NCI-H1694 (cell line): ENCODE data around the gene HAP1.
"Not testable (repeated sequence)": the region's sequence is repeated elsewhere in the genome, so short reads cannot be mapped to it uniquely, and the experiment has no call there.

Experiments used
- DNase-seq: peaks from one replicate; lab custom pipeline; 2025; lab: John Stamatoyannopoulos, UW

Gene HAP1

GRCh38 chr17:41724476-41725050, 9.9 kb downstream of the HAP1 start:
- DNase-seq, result no peak

GRCh38 chr17:41723801-41724475, 10.5 kb downstream of the HAP1 start:
- DNase-seq, result no peak

DNA sequence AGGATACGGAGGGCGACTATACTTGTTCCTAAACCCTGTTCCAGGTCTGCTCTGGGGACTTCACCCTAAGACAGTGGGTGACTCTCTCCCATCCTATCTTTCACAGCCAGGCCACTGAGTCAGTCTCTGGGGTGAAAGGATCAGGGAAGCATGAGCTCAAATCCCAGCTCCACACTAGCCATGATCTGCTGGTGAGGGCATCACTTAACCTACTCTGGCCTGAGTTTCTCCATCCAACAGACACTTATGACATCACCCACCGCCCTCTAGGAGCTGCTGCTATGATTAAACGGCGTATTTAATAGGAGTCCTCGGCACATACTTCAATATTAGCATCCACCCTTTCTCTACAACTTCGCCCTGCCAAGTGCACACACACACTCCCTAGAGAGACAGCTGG, 12.2 kb downstream of the HAP1 start:
- DNase-seq, result no peak

GRCh38 chr17:41718287-41718645, 16.2 kb downstream of the HAP1 start:
- DNase-seq, result no peak

DNA sequence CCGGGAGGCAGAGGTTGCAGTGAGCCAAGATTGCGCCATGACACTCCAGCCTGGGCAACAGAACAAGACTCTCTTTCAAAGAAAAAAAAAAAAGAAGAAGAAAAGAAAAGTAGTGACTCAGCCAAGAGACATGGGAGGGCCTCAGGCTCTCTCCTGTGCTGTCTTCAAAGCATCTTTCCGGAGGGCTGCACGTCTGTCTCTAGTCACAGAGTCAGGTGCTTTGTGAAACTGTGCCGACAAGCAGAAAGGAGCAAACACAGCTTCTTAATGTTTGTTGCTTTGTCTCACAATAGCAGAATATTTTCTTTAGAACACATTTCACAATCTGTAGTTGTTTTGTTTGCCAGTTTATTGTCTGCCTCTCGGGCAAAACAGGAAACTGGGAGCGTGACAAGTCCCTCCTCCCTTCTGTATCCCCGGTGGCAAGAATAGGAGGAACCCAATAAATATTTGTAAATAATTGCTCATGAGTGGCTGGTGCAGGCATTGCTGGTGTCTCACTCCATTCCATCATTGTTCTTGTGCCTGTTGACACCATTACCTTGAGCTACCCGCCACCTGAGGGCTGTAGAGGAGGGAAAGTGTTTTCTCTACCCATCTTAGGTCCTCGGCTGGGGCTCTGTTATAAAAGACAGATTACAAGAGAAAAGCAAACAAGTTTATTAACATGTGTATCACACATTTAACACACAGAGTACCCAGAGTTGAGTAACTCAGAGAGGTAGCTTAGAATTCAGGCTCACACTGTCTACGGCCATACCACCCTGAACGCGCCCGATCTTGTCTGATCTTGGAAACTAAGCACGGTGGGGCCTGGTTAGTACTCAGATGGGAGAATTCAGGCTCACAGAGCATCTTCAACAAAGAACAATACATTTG, 16.8 kb downstream of the HAP1 start:
- no peak for DNase-seq

DNA sequence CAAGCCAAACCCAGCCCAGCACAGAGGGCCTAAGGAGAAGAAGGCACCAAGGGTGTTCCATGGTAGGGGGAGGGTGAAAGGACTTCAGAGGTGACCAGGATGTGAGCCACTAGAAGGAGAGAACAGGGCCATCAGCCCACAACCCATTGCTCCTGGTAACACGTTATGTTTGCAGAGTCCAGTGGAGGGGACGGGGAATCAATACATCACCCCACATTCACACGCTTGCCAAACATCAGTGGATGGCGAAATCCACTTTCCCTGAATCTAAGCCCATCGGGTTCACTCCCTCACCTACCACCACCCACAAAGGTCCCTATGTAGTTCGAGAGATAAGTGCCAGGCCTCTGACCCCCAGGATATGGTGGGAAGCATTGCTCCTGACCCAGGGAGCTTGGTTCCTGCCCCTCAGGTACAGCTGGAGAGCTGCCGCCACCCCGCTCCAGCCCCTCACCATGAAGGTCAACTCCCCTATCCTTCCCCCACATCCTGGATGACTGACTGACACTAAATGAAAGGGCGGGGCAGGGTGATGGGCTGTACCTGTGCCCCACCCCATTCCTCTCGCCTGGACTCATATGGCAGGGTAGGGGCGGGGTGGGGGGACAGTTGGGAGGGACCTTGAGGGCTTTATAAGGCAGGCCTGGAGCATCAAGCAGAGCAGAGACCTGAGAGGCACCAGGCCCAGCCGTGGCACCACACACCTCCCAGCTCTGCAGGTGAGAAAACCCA, 22.6 kb downstream of the HAP1 start, which contains the start of gene GAST:
Gene GAST, plus strand, starts transcription at position 663 of the 732 bp plus-strand sequence. CDS start 3,106 bp downstream, outside the sequence.
- no peak for DNase-seq

- DNase-seq, result no peak
Observed at GRCh38 chr17:41710472-41711090, 23.9 kb downstream of the HAP1 start.

DNA sequence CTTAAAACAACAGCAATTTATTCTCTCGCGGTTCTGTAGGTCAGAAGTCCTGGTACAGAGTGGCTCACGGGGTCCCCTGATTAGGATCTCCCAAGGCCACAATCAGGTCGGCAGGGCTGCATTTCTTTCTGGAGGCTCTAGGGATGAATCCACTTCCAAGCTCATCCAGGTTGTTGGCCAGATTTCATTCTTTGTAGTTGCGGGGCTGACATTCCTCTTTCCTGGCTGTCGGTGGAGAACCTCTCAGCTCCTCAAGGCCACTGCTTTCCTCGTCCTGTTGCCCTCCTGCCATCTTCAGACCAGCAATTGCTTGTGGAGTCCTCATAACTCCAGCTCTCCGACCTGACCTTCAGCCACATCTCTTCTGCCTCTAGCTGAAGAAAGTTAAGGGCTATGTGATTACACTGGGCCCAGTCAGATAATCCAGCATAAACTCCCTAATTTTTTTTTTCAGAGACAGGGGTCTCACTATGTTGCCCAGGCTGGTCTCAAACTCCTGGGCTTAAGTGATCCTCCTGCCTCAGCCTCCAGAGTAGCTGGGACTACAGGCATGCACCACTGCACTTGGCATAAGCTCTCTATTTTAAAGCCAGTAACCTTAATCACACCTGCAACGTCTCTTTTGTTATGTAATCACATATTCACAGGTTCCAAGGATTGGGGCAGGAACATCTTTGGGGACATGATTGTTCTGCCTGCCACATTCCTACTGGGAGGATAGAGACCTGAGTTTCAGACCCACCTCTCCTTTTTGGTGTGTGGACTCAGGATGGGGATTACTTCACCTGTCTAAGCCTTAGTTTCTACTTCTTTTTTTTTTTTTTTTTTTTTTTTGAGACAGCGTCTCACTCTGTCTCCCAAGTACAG, 26.4 kb downstream of the HAP1 start:
- DNase-seq, result no peak

DNA sequence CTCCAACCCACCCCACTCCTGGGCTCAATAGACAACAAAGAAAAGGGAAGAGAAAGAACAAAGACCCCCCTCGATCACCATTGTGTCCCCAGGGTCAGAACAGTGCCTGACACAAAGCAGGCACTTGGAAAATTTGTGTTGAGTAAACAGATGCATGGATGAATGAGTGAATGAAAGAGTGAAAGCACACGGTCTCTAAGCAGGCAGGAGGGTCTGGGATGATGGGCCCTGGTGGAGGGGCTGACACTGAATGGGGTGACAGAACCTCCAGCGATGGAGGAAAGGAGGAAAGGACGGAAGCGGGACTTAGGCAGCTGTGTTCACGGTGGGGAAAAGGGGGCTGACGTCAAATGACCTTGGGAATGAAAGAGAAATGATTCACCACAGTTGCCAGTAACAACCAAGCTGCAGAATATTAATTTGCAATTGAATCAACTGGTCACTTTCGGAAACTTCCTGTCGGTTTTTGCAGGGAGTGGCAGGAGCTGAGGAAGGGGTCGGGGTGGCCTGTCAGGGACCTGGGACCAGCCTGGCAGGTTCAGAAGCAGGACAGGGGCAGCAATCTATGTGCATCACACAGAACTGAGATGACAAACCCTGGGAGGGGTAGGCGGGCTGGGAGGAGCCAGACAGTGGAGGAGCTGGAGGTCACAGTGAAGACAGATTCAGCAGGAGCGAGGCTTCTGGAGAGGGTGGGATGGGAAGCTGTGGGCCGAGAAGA, 29.0 kb downstream of the HAP1 start:
- no peak for DNase-seq

DNA sequence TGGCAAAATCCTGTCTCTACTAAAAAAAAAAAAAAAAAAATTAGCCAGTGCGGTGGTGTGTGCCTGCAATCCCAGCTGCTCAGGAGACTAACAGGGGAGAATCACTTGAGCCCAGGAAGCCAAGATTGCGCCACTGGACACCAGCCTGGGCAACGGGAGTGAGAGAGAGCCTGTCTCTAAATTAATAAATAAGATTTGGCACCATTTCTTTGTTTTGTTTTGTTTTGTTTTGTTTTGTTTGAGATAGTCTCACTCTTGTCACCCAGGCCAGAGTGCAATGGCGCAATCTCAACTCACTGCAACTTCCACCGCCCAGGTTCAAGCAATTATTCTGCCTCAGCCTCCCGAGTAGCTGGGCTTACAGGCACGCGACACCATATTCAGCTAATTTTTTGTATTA, 31.7 kb downstream of the HAP1 start:
- DNase-seq, result no peak

DNA sequence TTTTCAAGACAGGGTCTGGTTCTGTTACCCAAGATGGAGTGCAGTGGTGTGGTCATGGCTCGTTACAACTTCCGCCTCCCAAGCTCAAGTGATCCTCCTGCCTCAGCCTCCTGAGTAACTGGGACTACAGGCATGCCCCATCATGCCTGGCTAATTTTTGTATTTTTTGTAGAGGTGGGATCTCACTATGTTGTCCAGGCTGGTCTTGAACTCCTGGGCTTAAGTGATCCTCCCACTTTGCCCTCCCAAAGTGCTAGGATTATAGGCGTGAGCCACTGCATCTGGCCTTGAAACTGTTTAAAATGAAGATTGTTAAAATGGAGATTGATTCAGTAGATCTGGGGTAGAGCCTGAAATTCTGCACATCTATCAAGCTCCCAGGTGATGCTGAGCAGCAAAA, 33.6 kb downstream of the HAP1 start:
- not testable (repeated sequence) for DNase-seq

DNA sequence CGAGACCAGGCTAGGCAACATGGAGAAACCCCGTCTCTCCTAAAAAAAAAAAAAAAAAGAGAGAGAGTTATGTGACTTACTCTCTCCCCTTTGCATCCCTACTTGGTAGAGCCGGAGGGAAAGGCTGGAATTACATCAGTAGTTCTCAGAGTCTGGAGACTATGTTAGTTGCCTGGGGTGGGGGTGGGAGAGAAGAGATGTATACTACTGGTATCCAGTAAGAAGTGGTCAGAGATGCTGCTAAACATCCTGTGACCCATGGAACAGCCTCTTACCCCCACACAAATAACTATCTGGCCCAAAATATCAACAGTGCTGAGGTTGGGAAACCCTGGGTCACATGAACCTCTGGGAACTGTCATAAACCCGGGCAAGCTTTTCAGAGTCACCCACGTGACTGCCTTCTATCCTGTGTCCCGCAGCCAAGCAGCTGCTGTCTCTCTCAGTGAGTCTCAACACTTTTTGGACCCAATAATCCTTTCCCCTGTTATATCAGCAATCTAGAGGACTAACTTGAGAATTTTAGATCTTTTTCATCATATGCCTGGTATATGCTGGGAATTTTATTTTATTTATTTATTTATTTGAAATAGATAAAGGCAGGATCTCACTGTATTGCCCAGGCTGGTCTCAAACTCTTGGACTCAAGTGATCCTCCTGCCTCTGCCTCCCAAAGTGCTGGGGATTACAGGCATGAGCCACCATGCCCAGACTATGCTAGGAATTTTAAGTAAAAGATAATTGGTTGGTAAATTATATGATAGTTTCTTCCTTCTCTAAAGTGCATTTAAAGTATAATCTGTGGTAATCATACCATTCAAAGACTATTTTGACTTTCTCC, 37.1 kb downstream of the HAP1 start:
- peak; percentile 16 for DNase-seq

DNA sequence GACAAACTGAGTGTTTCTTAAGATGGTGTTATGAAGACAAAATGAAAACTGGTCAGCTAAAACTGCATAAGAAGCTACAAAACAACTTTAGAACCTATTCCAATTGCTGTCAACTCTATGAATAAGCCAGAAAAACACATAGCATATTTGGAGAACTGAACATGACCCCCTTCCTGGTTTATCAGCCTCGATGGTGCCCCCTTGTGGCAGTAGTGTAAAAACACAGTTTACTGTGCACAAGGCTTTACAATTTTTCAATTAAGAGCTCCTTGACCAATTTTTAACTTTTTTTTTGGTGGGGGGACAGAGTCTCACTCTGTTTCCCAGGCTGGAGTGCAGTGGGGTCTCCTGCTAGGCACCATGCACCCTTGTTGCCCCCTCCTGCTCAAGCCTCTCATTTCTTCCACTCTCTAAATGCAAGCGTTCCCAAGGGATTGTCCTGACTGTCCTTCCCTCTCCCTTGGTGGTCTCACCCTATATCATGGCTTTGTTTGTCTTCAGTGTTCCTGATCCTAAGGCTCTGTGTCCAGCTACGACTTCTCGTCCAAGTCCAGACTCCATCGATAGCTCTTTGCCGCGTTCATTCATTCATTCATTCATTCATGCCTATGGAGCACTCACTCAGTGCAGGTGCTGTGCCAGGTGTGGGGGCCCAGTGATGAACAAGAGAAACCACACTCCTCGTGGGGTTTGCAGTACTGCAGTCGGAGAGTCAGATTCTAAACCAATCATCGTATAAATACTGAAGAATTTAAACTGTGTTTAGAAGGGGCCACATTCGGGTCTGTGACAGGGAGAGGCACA, 38.3 kb downstream of the HAP1 start:
- DNase-seq, result peak; percentile 77

- DNase-seq, result no peak
Observed at GRCh38 chr17:41695134-41695661, 39.2 kb downstream of the HAP1 start.

DNA sequence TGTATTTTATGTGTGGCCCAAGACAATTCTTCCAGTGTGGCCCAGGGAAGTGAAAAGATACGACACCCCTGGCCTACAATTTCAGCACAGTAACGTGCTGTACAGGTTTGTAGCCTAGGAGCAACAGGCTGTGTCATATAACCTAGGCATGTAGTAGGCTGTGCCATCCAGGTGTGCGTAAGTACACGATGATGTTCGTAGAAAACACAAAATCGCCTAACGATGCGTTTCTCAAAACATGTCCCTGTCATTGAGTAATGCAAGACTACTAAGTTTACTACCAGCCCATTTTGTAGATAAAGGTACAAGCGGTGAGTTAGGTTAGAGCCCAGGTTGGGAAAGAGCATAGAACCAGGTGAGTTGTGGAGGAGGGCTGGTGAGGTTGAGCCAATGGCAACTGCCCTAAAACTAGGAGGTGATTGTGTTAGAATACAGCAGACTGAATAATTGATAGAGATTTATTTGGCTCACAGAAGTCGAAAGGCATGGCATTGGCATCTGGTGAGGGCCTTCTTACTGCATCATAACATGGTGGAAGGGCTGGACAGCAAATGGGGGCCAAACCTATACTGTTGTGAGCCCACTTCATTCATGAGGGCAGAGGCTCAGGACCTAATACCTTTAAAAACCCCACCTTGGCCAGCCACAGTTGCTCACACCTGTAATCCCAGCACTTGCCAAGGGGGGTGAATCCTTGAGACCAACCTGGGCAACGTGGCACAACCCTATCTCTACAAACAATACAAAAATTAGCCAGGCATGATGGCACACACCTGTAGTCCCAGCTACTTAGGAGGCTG, 41.5 kb downstream of the HAP1 start:
- DNase-seq, result no peak

DNA sequence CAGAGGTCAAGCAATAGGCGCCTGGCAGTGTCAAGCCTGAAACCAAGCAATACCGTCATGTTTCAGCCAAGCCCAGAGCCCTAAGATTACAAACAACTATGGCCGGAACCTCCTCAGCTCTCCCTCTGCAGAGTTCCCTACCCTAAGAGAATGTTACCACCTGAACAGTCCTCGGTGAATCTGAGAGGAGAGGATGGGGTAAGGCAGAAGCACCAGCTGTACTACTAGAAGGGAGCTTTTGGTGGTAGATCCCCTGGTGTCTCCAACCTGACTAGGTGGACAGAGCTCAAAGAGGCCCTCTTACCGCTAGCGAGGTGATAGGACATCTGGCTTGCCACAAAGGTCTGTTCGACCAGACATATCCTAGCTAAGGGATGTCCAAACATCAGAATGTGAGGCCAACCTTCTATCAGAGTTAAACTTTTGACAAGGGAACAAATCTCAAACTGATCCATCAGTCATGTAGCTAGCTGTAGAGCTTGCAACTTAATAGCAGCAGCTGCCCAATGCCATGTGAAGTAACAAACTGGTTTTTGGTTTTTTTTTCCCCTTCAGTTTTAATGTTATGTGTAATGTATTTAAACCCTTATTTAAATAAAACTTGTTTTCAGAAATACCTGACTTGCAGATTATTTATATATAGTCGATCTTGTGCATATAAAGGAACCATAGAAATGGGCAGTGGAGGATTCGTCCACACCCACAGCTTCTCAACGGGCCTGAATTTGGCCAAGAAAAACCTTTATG, 43.2 kb downstream of the HAP1 start:
- DNase-seq, result no peak

DNA sequence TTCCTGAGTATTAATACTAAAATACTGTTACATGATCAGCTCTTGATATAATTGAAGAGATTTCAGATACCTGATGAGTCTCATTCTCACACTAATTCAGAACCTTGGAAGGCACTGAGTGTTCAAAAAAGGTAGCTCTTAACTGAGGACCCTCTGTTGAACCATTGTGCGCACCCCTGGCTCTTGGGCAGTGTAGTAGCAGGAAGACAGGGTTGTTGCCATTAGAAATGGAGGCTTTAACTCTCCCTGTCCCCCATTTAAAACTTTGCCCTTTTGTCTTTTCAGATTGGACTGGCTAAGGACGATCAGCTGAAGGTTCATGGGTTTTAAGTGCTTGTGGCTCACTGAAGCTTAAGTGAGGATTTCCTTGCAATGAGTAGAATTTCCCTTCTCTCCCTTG, 43.9 kb downstream of the HAP1 start:
- no peak for DNase-seq
